ENCODE measurements around the gene ASB6. TPM values are rescaled to one million over a fixed set of nuclear protein-coding genes. Genes with fewer than 3 reads are reported as not detected.

The ASB6 gene
- polyA plus RNA-seq, 1 of the 3 experiments (the other 2 are of a cell fraction), result 35.9 TPM

- peaks cover 4 to 16% of the 10 kb centered on the region in 2 experiments; a peak in 2 of 4 replicates for H3K4me1 ChIP-seq (ENCODE audit: control insufficient read depth in 1 of 2, insufficient read depth in 2 of 2, low read depth in 1 of 2, low read length in 1 of 2)
- no peaks in the 10 kb centered on the region for H3K79me2 ChIP-seq (ENCODE audit: insufficient read depth)
- no peak overlapping the region for H3K4me2 ChIP-seq
- H3K36me3 ChIP-seq (replicated peaks in 1 of 2; ENCODE audit: control insufficient read depth in 1 of 2, insufficient read depth in 2 of 2, low read length in 1 of 2), result no peaks in the 10 kb centered on the region
- H3K27ac ChIP-seq (ENCODE audit: low read depth in 2 of 2, low read length in 1 of 2), result no peak overlapping the region
- TF ChIP-seq POLR2AphosphoS5 (IDR thresholded peaks at IDR 0.05; ENCODE audit: low read depth, low read length) (no peak), CHD2 (IDR thresholded peaks at IDR 0.05; ENCODE audit: low read length, partially characterized antibody) (no peak), FOSL2 (IDR thresholded peaks at IDR 0.05; ENCODE audit: borderline replicate concordance, low read depth) (no peak), TEAD4 (IDR thresholded peaks at IDR 0.05; ENCODE audit: borderline replicate concordance, insufficient read depth) (no peak), MEF2A (IDR thresholded peaks at IDR 0.05; ENCODE audit: borderline replicate concordance, low read depth) (no peak), USF2 (IDR thresholded peaks at IDR 0.05; ENCODE audit: borderline replicate concordance, low read depth, low read length) (no peak), IRF3 (IDR thresholded peaks at IDR 0.05; ENCODE audit: low read depth, low read length) (no peak), NFIC (IDR thresholded peaks at IDR 0.05; ENCODE audit: borderline replicate concordance) (no peak), JUND (IDR thresholded peaks at IDR 0.05) (no peak), TCF12 (IDR thresholded peaks at IDR 0.05) (no peak), ZBTB33 (IDR thresholded peaks at IDR 0.05; ENCODE audit: borderline replicate concordance, low read depth) (no peak), EP300 (IDR thresholded peaks at IDR 0.05; ENCODE audit: borderline replicate concordance in 1 of 2, low read depth in 1 of 2, low read length in 1 of 2) (no peak), FOXJ3 (CRISPR knock-in tag; IDR thresholded peaks at IDR 0.05) (no peak), YY1 (IDR thresholded peaks at IDR 0.05; ENCODE audit: low read depth) (no peak), ELF1 (IDR thresholded peaks at IDR 0.05) (no peak), CTCF (IDR thresholded peaks at IDR 0.05) (no peak), NRF1 (IDR thresholded peaks at IDR 0.05; ENCODE audit: low read depth, low read length) (no peak)
- WGBS (ENCODE audit: low lambda C conversion rate), result 82% methylated on average over 12 of the region's 19 CpGs
- H2AFZ ChIP-seq (ENCODE audit: low read depth), result no peak overlapping the region
- ChIA-PET POLR2A (no interaction called here), CTCF (interaction anchor here (0.9 to 15.6 kb wide), 10 partner anchors 9 to 482 kb away, joined by 3 to 235 read pairs (median 4); partner anchors contain the start of genes C9orf50 and IER5L)
- no peaks in the 10 kb centered on the region for H3K9me2 ChIP-seq
- peak; percentile 75 for DNase-seq
- no peaks in the 10 kb centered on the region for H4K20me1 ChIP-seq (ENCODE audit: insufficient read depth)
- H3K9ac ChIP-seq, result no peak overlapping the region
- H3K9me3 ChIP-seq, result no peaks in the 10 kb centered on the region
- no peaks in the 10 kb centered on the region for H3K27me3 ChIP-seq (ENCODE audit: insufficient read depth)
- H3F3A ChIP-seq (replicated peaks; ENCODE audit: insufficient read depth), result no peaks in the 10 kb centered on the region
- H3K4me3 ChIP-seq (ENCODE audit: low read depth in 2 of 2, low read length in 1 of 2), result no peak overlapping the region
Measured at GRCh38 chr9:129613520-129614175, 28.3 kb downstream of the ASB6 start.
